H9 (cell line): Measurements from ENCODE around the gene CDC40. TPM values are rescaled to one million over a fixed set of nuclear protein-coding genes. Genes with fewer than 3 reads are reported as not detected.

Experiments used
- DNase-seq: peaks from one replicate; pipeline ENCODE4 v3.0.0-alpha.2; 2017
- H2AFZ ChIP-seq: one replicate; pipeline ENCODE4 v1.6.1; 2013; ENCODE audit warnings: mild to moderate bottlenecking, low read length, control low read depth, moderate library complexity
- H2AK5ac ChIP-seq: 2 replicates; pipeline ENCODE4 v1.6.1; 2013; ENCODE audit warnings: low read length, control low read depth, mixed read lengths; ENCODE audit not compliant: insufficient read length
- H2BK120ac ChIP-seq: one replicate; pipeline ENCODE4 v1.6.1; 2013; ENCODE audit warnings: low read depth, mild to moderate bottlenecking, low read length, control low read depth, inconsistent platforms; ENCODE audit not compliant: poor library complexity, severe bottlenecking
- H2BK12ac ChIP-seq: 2 replicates; pipeline ENCODE4 v1.6.1; 2013; ENCODE audit warnings: low read length, control low read depth, mixed read lengths, low read depth; ENCODE audit not compliant: insufficient read length
- H2BK15ac ChIP-seq: 2 replicates; pipeline ENCODE4 v1.6.1; 2013; ENCODE audit warnings: low read depth, low read length, control low read depth
- H2BK20ac ChIP-seq: one replicate; pipeline ENCODE4 v1.6.1; 2013; ENCODE audit warnings: low read depth, mild to moderate bottlenecking, low read length, control low read depth, inconsistent platforms; ENCODE audit not compliant: poor library complexity, severe bottlenecking
- H2BK5ac ChIP-seq: 2 replicates; pipeline ENCODE4 v1.6.1; 2013; ENCODE audit warnings: low read length, control low read depth, mixed read lengths; ENCODE audit not compliant: insufficient read length
- H3K14ac ChIP-seq: 2 replicates; pipeline ENCODE4 v1.6.1; 2013; ENCODE audit warnings: low read length, control low read depth; ENCODE audit not compliant: insufficient read depth
- H3K18ac ChIP-seq: 2 replicates; pipeline ENCODE4 v1.6.1; 2013; ENCODE audit warnings: low read depth, mild to moderate bottlenecking, mixed read lengths, low read length, control low read depth; ENCODE audit not compliant: insufficient read length
- H3K23ac ChIP-seq: 2 replicates; pipeline ENCODE4 v1.6.1; 2013; ENCODE audit warnings: low read length, control low read depth, mixed read lengths, low read depth; ENCODE audit not compliant: insufficient read length
- H3K23me2 ChIP-seq: 2 replicates; pipeline ENCODE4 v1.6.1; 2013; ENCODE audit warnings: low read depth, mild to moderate bottlenecking, mixed read lengths, low read length, control low read depth; ENCODE audit not compliant: insufficient read length, poor library complexity, severe bottlenecking
- H3K27ac ChIP-seq: 2 replicates; pipeline ENCODE4 v1.5.1; 2013; ENCODE audit warnings: low read length, control low read depth, mixed read lengths, low read depth; ENCODE audit not compliant: insufficient read length
- H3K27me3 ChIP-seq: 2 replicates; pipeline ENCODE4 v1.6.1; 2013; ENCODE audit warnings: low read length, control low read depth, inconsistent platforms; ENCODE audit not compliant: insufficient read depth
- H3K4ac ChIP-seq: 2 replicates; pipeline ENCODE4 v1.6.1; 2013; ENCODE audit warnings: low read depth, mild to moderate bottlenecking, control low read depth, inconsistent platforms, low read length, moderate library complexity
- H3K4me1 ChIP-seq: 2 replicates; pipeline ENCODE4 v1.6.1; 2013; ENCODE audit warnings: low read length, control low read depth, inconsistent platforms; ENCODE audit not compliant: insufficient read depth
- H3K4me2 ChIP-seq: 2 replicates; pipeline ENCODE4 v1.6.1; 2013; ENCODE audit warnings: low read length, control low read depth, mixed read lengths; ENCODE audit not compliant: insufficient read length, insufficient read depth
- H3K56ac ChIP-seq: 2 replicates; pipeline ENCODE4 v1.6.1; 2013; ENCODE audit warnings: low read depth, mild to moderate bottlenecking, mixed read lengths, low read length, control low read depth; ENCODE audit not compliant: insufficient read length
- H3K79me1 ChIP-seq: 2 replicates; pipeline ENCODE4 v1.6.1; 2013; ENCODE audit warnings: low read depth, mild to moderate bottlenecking, moderate library complexity, low read length, control low read depth, inconsistent platforms; ENCODE audit not compliant: insufficient read depth, poor library complexity, severe bottlenecking
- H3K79me2 ChIP-seq: 2 replicates; pipeline ENCODE4 v1.6.1; 2013; ENCODE audit warnings: low read length, control low read depth, inconsistent platforms; ENCODE audit not compliant: insufficient read depth
- H3K9ac ChIP-seq: 2 replicates; pipeline ENCODE4 v1.6.1; 2013; ENCODE audit warnings: low read length, control low read depth, mixed read lengths; ENCODE audit not compliant: insufficient read length; ENCODE audit errors: extremely low read depth
- H3K9me3 ChIP-seq: one replicate; pipeline ENCODE4 v1.6.1; 2013; ENCODE audit warnings: low read depth, low read length, inconsistent platforms; ENCODE audit not compliant: control insufficient read depth
- H3T11ph ChIP-seq: one replicate; pipeline ENCODE4 v1.6.1; 2013; ENCODE audit warnings: mild to moderate bottlenecking, low read length, control low read depth, inconsistent platforms
- H4K20me1 ChIP-seq: one replicate; pipeline ENCODE4 v1.6.1; 2013; ENCODE audit not compliant: control insufficient read depth, insufficient read length, insufficient read depth
- H4K5ac ChIP-seq: 2 replicates; pipeline ENCODE4 v1.6.1; 2013; ENCODE audit warnings: low read depth, mild to moderate bottlenecking, mixed read lengths, low read length, control low read depth; ENCODE audit not compliant: insufficient read length
- H4K8ac ChIP-seq: replicated peaks from 2 replicates; pipeline ENCODE4 v1.6.1; 2013; ENCODE audit warnings: low read length, control low read depth, mixed read lengths, low read depth; ENCODE audit not compliant: insufficient read length
- H4K91ac ChIP-seq: 2 replicates; pipeline ENCODE4 v1.6.1; 2013; ENCODE audit warnings: low read depth, mild to moderate bottlenecking, moderate library complexity, mixed read lengths, low read length, control low read depth; ENCODE audit not compliant: insufficient read length
- H3K27ac Mint-ChIP-seq, 3 experiments: 2 replicates in 2 of 3; 3 replicates in 1 of 3; pipeline ENCODE4 v1.8.0; 2020 to 2021; ENCODE audit warnings: mixed read lengths in 3 of 3, mild to moderate bottlenecking in 1 of 3, moderate library complexity in 1 of 3
- H3K27me3 Mint-ChIP-seq: 2 replicates; pipeline ENCODE4 v1.8.0; 2021; ENCODE audit warnings: low read depth, mild to moderate bottlenecking, moderate library complexity, mixed read lengths
- H3K36me3 Mint-ChIP-seq, 3 experiments: 2 replicates in 2 of 3; 3 replicates in 1 of 3; pipeline ENCODE4 v1.8.0; 2020 to 2021; ENCODE audit warnings: low read depth in 3 of 3, mixed read lengths in 3 of 3; ENCODE audit not compliant: insufficient read depth in 1 of 3
- H3K4me1 Mint-ChIP-seq, 2 experiments: 2 replicates each; pipeline ENCODE4 v1.8.0; 2020; ENCODE audit warnings: mixed read lengths in 2 of 2
- H3K4me3 Mint-ChIP-seq, 2 experiments: 2 replicates in 1 of 2; 3 replicates in 1 of 2; pipeline ENCODE4 v1.8.0; 2020 to 2021; ENCODE audit warnings: mild to moderate bottlenecking in 2 of 2, mixed read lengths in 2 of 2, moderate library complexity in 1 of 2
- H3K9me3 Mint-ChIP-seq, 2 experiments: 2 replicates in 1 of 2; 3 replicates in 1 of 2; pipeline ENCODE4 v1.8.0; 2020; ENCODE audit warnings: mild to moderate bottlenecking in 2 of 2, mixed read lengths in 2 of 2, moderate library complexity in 1 of 2
- CTCF ChIP-seq: fragments of 200-600 bp; sonication (generic); conservative IDR thresholded peaks from 3 replicates; pipeline ENCODE4 v1.8.0; 2021; ENCODE audit warnings: antibody characterized with exemption, mild to moderate bottlenecking
- WGBS: extraction: QIAGEN DNeasy Blood & Tissue Kit; methylation state at CpG from one replicate; pipeline ENCODE4 v1.1.7; 2013; ENCODE audit warnings: missing lambda C conversion rate, low lambda C conversion rate, mixed read lengths; ENCODE audit not compliant: insufficient read length; ENCODE audit errors: extremely low coverage; 5-methylcytosine and 5-hydroxymethylcytosine counted together
- total RNA-seq: library from RNA; stranded (reverse); gene quantifications from 2 replicates; pipeline ENCODE4 v1.2.1, GENCODE V29; 2021

Gene CDC40
- total RNA-seq, 1 experiment from 2014 or later = 23.5 TPM

- Histone ChIP-seq H3K79me2 (no peaks in the 10 kb centered on the region), H4K8ac (no peak overlapping the region), H3K27me3 (no peaks in the 10 kb centered on the region), H2BK20ac (no peak overlapping the region), H2BK5ac (no peak overlapping the region), H3K56ac (no peak overlapping the region), H3K23me2 (no peaks in the 10 kb centered on the region), H3T11ph (no peak overlapping the region), H3K79me1 (no peaks in the 10 kb centered on the region), H2AK5ac (no peak overlapping the region), H3K9ac (no peak overlapping the region), H2AFZ (no peak overlapping the region), H4K5ac (no peak overlapping the region), H3K4ac (no peak overlapping the region), H4K20me1 (no peaks in the 10 kb centered on the region), H3K4me1 (no peaks in the 10 kb centered on the region), H3K9me3 (no peaks in the 10 kb centered on the region), H3K4me2 (no peak overlapping the region), H3K27ac (no peak overlapping the region), H4K91ac (no peak overlapping the region), H3K14ac (no peak overlapping the region), H2BK120ac (no peak overlapping the region), H2BK12ac (no peak overlapping the region), H3K23ac (no peak overlapping the region), H3K18ac (no peak overlapping the region), H2BK15ac (no peak overlapping the region)
- TF ChIP-seq CTCF = no peak
- no CpG with 5 or more reads among the region's 4 CpGs for WGBS
- Mint-ChIP-seq H3K27ac (no peak overlapping the region), H3K4me1 (peaks cover 8 to 12% of the 10 kb centered on the region in 2 experiments), H3K9me3 (no peaks in the 10 kb centered on the region), H3K4me3 (no peak overlapping the region), H3K36me3 (no peaks in the 10 kb centered on the region), H3K27me3 (no peaks in the 10 kb centered on the region)
- no peak for DNase-seq
These were observed 69.8 kb downstream of the CDC40 start for GRCh38 chr6:110250058-110250457.
